HepG2 (cell line): Measurements from ENCODE around the gene TOLLIP. TPM values are rescaled to one million over a fixed set of nuclear protein-coding genes. Genes with fewer than 3 reads are reported as not detected.

ENCODE experiments used
- ATAC-seq: fragments of 200-7000 bp; cut with Tn5 transposase; 3 replicates; pipeline ENCODE4 v1.9.1; 2020; ENCODE audit warnings: mild to moderate bottlenecking, moderate library complexity
- BruUV-seq: library from RNA; stranded (reverse); fragments of 400-500 nt; replicated peaks from 2 replicates; lab custom pipeline; 2021; lab: Mats Ljungman, UMichigan
- CTCF ChIA-PET: fragments of 300-600 bp; formaldehyde crosslinking; extraction: SDS; loops from one replicate; lab custom pipeline; 2021; ENCODE audit warnings: low total read pairs, inconsistent platforms, low intra/inter-chr PET ratio; lab: Yijun Ruan, JAX
- POLR2A ChIA-PET: fragments of 350-600 bp; sonication (Branson Sonifier 250); formaldehyde crosslinking; loops from one replicate; lab custom pipeline; 2020; ENCODE audit warnings: antibody characterized with exemption, inconsistent platforms; lab: Yijun Ruan, JAX
- DNase-seq: peaks from one replicate; pipeline ENCODE4 v3.0.0-alpha.2; 2015; ENCODE audit warnings: low spot score
- FAIRE-seq: peaks from 3 replicates; lab custom pipeline; 2011; peaks lifted over from hg19 to GRCh38; lab: Jason Lieb, UNC
- H2AFZ ChIP-seq: one replicate; pipeline ENCODE4 v1.6.1; 2011; ENCODE audit warnings: low read length, inconsistent platforms
- H3K27ac ChIP-seq: fragments of 300-600 bp; 3 replicates; pipeline ENCODE4 v1.8.0; 2011; ENCODE audit warnings: mixed run types, mild to moderate bottlenecking, mixed read lengths, low read length, inconsistent platforms; ENCODE audit not compliant: insufficient read depth; ENCODE audit errors: extremely low read length
- H3K27me3 ChIP-seq, 2 experiments: fragments of 200-600 bp in 1 of 2; 2 replicates in 1 of 2; 3 replicates in 1 of 2; pipeline versions ENCODE4 v1.6.0 to v1.8.0; 2011; ENCODE audit warnings: low read length in 2 of 2, mild to moderate bottlenecking in 2 of 2, moderate library complexity in 2 of 2, inconsistent platforms in 1 of 2; ENCODE audit not compliant: insufficient read depth in 2 of 2, control insufficient read depth in 1 of 2
- H3K36me3 ChIP-seq, 2 experiments: fragments of 200-600 bp in 1 of 2; replicated peaks in 1 of 2; 2 replicates in 1 of 2; 3 replicates in 1 of 2; pipeline versions ENCODE4 v1.5.1 to v1.8.0; 2011; ENCODE audit warnings: low read length in 2 of 2, inconsistent platforms in 1 of 2; ENCODE audit not compliant: insufficient read depth in 2 of 2, control insufficient read depth in 1 of 2
- H3K4me1 ChIP-seq: 2 replicates; pipeline ENCODE4 v1.5.1; 2012; ENCODE audit warnings: low read length, inconsistent platforms; ENCODE audit not compliant: insufficient read depth
- H3K4me2 ChIP-seq: 2 replicates; pipeline ENCODE4 v1.6.0; 2011; ENCODE audit warnings: low read depth, low read length, inconsistent platforms
- H3K4me3 ChIP-seq, 3 experiments: fragments of 200-600 bp in 1 of 3; sonication (generic), shearing (Covaris generic) in 1 of 3; replicated peaks in 1 of 3; 2 replicates each; pipeline ENCODE4 v1.5.1; 2011 to 2016; ENCODE audit warnings: low read length in 3 of 3, inconsistent platforms in 2 of 3, low read depth in 2 of 3, mild to moderate bottlenecking in 2 of 3, control low read depth in 1 of 3, mixed read lengths in 1 of 3; ENCODE audit not compliant: insufficient read depth in 1 of 3
- H3K79me2 ChIP-seq: one replicate; pipeline ENCODE4 v1.6.1; 2011; ENCODE audit warnings: low read length, inconsistent platforms; ENCODE audit not compliant: insufficient read depth
- H3K9ac ChIP-seq: 2 replicates; pipeline ENCODE4 v1.6.0; 2011; ENCODE audit warnings: mild to moderate bottlenecking, low read depth, low read length, inconsistent platforms; ENCODE audit not compliant: insufficient read depth
- H3K9me3 ChIP-seq: 2 replicates; pipeline ENCODE4 v1.5.1; 2012; ENCODE audit warnings: mild to moderate bottlenecking, low read length
- H4K20me1 ChIP-seq: 2 replicates; pipeline ENCODE4 v1.6.0; 2011; ENCODE audit warnings: inconsistent platforms, mild to moderate bottlenecking, low read length, moderate library complexity; ENCODE audit not compliant: insufficient read depth
- FOXO1 ChIP-seq: sonication (generic); formaldehyde crosslinking; IDR thresholded peaks from 2 replicates; pipeline ENCODE4 v1.4.0; 2020; ENCODE audit warnings: missing genetic modification reagents
- FUBP1 ChIP-seq: sonication (generic); formaldehyde crosslinking; IDR thresholded peaks from 2 replicates; pipeline ENCODE4 v1.5.1; 2020; ENCODE audit warnings: missing genetic modification reagents, mild to moderate bottlenecking, borderline replicate concordance
- IKZF4 ChIP-seq: sonication (generic); formaldehyde crosslinking; IDR thresholded peaks from 2 replicates; pipeline ENCODE4 v1.5.1; 2020; ENCODE audit warnings: borderline replicate concordance, mild to moderate bottlenecking, low read depth, missing genetic modification reagents; ENCODE audit errors: not compliant biosample characterization
- SMARCE1 ChIP-seq: fragments of 450-650 bp; IDR thresholded peaks from 2 replicates; pipeline ENCODE4 v1.6.1; 2017; ENCODE audit warnings: borderline replicate concordance
- ZNF597 ChIP-seq: sonication (generic); formaldehyde crosslinking; IDR thresholded peaks from 2 replicates; pipeline ENCODE4 v1.5.0; 2020; ENCODE audit warnings: missing genetic modification reagents
- ZNF776 ChIP-seq: sonication (generic); formaldehyde crosslinking; IDR thresholded peaks from 2 replicates; pipeline ENCODE4 v1.4.0; 2020; ENCODE audit warnings: mild to moderate bottlenecking, missing genetic modification reagents
- WGBS: methylation state at CpG from one replicate; pipeline ENCODE4 v1.1.6; 2017; ENCODE audit warnings: low lambda C conversion rate; 5-methylcytosine and 5-hydroxymethylcytosine counted together
- in situ Hi-C: cut with HindIII; loops from 2 replicates; pipeline ENCODE4 v1.10.0; 2017; ENCODE audit warnings: low pct_unique_long_range_greater_than_20kb; ENCODE audit not compliant: extremely low pct_ligation_motif_present
- intact Hi-C: fragments of 100-400 bp; cut with micrococcal nuclease; formaldehyde crosslinking; loops from one replicate; pipeline ENCODE4 v1.10.0; 2022; ENCODE audit not compliant: unreplicated experiment
- polyA plus RNA-seq, 8 experiments: library from polyadenylated mRNA; depleted of rRNA in 3 of 8; stranded (reverse) in 7 of 8; unstranded in 1 of 8; fragments of >200 nt; fragmentation: Illumina TruSeq in 4 of 8; extraction: Trizol in 4 of 8; gene quantifications; 2 replicates each; pipeline versions ENCODE4 v1.2.1 to v1.2.3, GENCODE V29; 2011 to 2016; ENCODE audit warnings: low read depth in 4 of 8, missing spikeins in 1 of 8, mixed read lengths in 1 of 8; ENCODE audit not compliant: insufficient read depth in 1 of 8
- total RNA-seq, 5 experiments: library from RNA; depleted of rRNA; stranded (reverse); fragments of >200 nt; fragmentation: Illumina TruSeq; extraction: Trizol; gene quantifications; 2 replicates each; pipeline ENCODE4 v1.2.3, GENCODE V29; 2016; ENCODE audit warnings: low read depth in 1 of 5
- TF ChIP-seq, protein P1 (sequence below): sonication (generic); formaldehyde crosslinking; IDR thresholded peaks from one replicate; pipeline ENCODE4 v1.5.1; 2020; ENCODE audit warnings: mild to moderate bottlenecking, missing genetic modification reagents; ENCODE audit errors: not compliant biosample characterization
- TF ChIP-seq, protein P2 (sequence below): sonication (generic); formaldehyde crosslinking; IDR thresholded peaks from 2 replicates; pipeline ENCODE4 v1.9.0; 2021; ENCODE audit warnings: missing genetic modification reagents, borderline replicate concordance

The TOLLIP gene
- total and polyA plus RNA-seq, 2 of the 13 experiments (the other 11 are each of a cell fraction or from before 2014, with no cell fraction given) = 25.9 to 47.5 TPM

- Histone ChIP-seq H3K36me3 (no peaks in the 10 kb centered on the region), H3K9ac (no peak overlapping the region), H4K20me1 (no peaks in the 10 kb centered on the region), H3K4me2 (no peak overlapping the region), H3K27me3 (peaks cover 5 to 68% of the 10 kb centered on the region in 2 experiments; a peak in 4 of 5 replicates), H3K4me1 (peaks cover 12% of the 10 kb centered on the region), H3K79me2 (no peaks in the 10 kb centered on the region), H2AFZ (no peak overlapping the region), H3K4me3 (no peak overlapping the region), H3K27ac (no peak overlapping the region), H3K9me3 (no peaks in the 10 kb centered on the region)
- FAIRE-seq (no peak), ATAC-seq (peak; percentile 18; the same call in 2 of the 3 replicates), DNase-seq (no peak)
- ChIA-PET CTCF (no interaction called here), POLR2A (no interaction called here)
- intact Hi-C loops = no loop called here
- in situ Hi-C loops = no loop called here
- no TSS peak for BruUV-seq
- WGBS = 24% methylated on average over 8 of the region's 8 CpGs
- TF ChIP-seq IKZF4 (CRISPR knock-in tag) = no peak
- TF ChIP-seq SMARCE1 = no peak
- no peak for TF ChIP-seq FUBP1 (CRISPR knock-in tag)
- no peak for TF ChIP-seq ZNF597 (CRISPR knock-in tag)
- no peak for TF ChIP-seq FOXO1 (CRISPR knock-in tag)
- TF ChIP-seq, protein P1, sequence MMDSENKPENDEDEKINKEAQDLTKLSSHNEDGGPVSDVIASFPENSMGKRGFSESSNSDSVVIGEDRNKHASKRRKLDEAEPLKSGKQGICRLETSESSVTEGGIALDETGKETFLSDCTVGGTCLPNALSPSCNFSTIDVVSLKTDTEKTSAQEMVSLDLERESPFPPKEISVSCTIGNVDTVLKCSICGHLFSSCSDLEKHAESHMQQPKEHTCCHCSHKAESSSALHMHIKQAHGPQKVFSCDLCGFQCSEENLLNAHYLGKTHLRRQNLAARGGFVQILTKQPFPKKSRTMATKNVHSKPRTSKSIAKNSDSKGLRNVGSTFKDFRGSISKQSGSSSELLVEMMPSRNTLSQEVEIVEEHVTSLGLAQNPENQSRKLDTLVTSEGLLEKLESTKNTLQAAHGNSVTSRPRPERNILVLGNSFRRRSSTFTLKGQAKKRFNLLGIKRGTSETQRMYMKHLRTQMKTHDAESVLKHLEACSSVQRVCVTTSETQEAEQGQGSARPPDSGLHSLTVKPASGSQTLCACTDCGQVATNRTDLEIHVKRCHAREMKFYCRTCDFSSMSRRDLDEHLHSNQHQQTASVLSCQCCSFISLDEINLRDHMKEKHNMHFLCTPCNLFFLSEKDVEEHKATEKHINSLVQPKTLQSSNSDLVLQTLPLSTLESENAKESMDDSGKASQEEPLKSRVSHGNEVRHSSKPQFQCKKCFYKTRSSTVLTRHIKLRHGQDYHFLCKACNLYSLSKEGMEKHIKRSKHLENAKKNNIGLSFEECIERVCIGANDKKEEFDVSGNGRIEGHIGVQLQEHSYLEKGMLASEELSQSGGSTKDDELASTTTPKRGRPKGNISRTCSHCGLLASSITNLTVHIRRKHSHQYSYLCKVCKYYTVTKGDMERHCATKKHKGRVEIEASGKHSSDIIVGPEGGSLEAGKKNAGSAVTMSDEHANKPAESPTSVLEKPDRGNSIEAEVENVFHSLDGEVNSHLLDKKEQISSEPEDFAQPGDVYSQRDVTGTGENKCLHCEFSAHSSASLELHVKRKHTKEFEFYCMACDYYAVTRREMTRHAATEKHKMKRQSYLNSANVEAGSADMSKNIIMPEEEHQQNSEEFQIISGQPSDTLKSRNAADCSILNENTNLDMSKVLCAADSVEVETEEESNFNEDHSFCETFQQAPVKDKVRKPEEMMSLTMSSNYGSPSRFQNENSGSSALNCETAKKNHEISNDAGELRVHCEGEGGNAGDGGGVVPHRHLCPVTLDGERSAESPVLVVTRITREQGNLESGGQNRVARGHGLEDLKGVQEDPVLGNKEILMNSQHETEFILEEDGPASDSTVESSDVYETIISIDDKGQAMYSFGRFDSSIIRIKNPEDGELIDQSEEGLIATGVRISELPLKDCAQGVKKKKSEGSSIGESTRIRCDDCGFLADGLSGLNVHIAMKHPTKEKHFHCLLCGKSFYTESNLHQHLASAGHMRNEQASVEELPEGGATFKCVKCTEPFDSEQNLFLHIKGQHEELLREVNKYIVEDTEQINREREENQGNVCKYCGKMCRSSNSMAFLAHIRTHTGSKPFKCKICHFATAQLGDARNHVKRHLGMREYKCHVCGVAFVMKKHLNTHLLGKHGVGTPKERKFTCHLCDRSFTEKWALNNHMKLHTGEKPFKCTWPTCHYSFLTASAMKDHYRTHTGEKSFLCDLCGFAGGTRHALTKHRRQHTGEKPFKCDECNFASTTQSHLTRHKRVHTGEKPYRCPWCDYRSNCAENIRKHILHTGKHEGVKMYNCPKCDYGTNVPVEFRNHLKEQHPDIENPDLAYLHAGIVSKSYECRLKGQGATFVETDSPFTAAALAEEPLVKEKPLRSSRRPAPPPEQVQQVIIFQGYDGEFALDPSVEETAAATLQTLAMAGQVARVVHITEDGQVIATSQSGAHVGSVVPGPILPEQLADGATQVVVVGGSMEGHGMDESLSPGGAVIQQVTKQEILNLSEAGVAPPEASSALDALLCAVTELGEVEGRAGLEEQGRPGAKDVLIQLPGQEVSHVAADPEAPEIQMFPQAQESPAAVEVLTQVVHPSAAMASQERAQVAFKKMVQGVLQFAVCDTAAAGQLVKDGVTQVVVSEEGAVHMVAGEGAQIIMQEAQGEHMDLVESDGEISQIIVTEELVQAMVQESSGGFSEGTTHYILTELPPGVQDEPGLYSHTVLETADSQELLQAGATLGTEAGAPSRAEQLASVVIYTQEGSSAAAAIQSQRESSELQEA (CRISPR knock-in tag) = no peak
- TF ChIP-seq, protein P2, sequence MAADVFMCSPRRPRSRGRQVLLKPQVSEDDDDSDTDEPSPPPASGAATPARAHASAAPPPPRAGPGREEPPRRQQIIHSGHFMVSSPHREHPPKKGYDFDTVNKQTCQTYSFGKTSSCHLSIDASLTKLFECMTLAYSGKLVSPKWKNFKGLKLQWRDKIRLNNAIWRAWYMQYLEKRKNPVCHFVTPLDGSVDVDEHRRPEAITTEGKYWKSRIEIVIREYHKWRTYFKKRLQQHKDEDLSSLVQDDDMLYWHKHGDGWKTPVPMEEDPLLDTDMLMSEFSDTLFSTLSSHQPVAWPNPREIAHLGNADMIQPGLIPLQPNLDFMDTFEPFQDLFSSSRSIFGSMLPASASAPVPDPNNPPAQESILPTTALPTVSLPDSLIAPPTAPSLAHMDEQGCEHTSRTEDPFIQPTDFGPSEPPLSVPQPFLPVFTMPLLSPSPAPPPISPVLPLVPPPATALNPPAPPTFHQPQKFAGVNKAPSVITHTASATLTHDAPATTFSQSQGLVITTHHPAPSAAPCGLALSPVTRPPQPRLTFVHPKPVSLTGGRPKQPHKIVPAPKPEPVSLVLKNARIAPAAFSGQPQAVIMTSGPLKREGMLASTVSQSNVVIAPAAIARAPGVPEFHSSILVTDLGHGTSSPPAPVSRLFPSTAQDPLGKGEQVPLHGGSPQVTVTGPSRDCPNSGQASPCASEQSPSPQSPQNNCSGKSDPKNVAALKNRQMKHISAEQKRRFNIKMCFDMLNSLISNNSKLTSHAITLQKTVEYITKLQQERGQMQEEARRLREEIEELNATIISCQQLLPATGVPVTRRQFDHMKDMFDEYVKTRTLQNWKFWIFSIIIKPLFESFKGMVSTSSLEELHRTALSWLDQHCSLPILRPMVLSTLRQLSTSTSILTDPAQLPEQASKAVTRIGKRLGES (CRISPR knock-in tag) = no peak
- TF ChIP-seq ZNF776 (CRISPR knock-in tag) = no peak
Measured at GRCh38 chr11:1352696-1353382, 43.4 kb upstream of the TOLLIP start.
